Sigmoid colon (tissue), 7 donors: Measurements from ENCODE around the gene TRIM25. TPM values are rescaled to one million over a fixed set of nuclear protein-coding genes. Genes with fewer than 3 reads are reported as not detected.

ENCODE experiments used
- DNase-seq: peaks from one replicate; pipeline ENCODE4 v3.0.0-alpha.2; 2019
- H3K27ac ChIP-seq, 4 donors: fragments of 200-600 bp; sonication (generic); one replicate each; pipeline ENCODE4 v1.5.1; 2016 to 2019; ENCODE audit warnings: mild to moderate bottlenecking in 1 of 4
- H3K27me3 ChIP-seq, 3 donors: fragments of 200-600 bp; sonication (generic); one replicate each; pipeline ENCODE4 v1.5.1; 2019; ENCODE audit warnings: mild to moderate bottlenecking in 1 of 3
- H3K36me3 ChIP-seq, 4 donors: fragments of 200-600 bp; sonication (generic); one replicate each; pipeline ENCODE4 v1.5.1; 2016 to 2019
- H3K4me1 ChIP-seq, 4 donors: fragments of 200-600 bp; sonication (generic); one replicate each; pipeline ENCODE4 v1.5.1; 2017 to 2019
- H3K4me3 ChIP-seq, 4 donors: fragments of 200-600 bp; sonication (generic); one replicate each; pipeline ENCODE4 v1.5.1; 2017 to 2019; ENCODE audit warnings: mild to moderate bottlenecking in 2 of 4, moderate library complexity in 1 of 4
- H3K9me3 ChIP-seq, 4 donors: fragments of 200-600 bp in 3 of 4; sonication (generic) in 3 of 4; one replicate each; pipeline versions ENCODE4 v1.5.1 to v1.6.1; 2013 to 2019
- EP300 ChIP-seq, 4 donors: sonication (generic); formaldehyde crosslinking; IDR thresholded peaks; one replicate each; pipeline ENCODE4 v1.6.1; 2017; ENCODE audit warnings: antibody characterized with exemption in 4 of 4
- POLR2A ChIP-seq, 2 donors: fragments of 450-650 bp; IDR thresholded peaks; one replicate each; pipeline ENCODE4 v1.6.1; 2016; ENCODE audit warnings: antibody characterized with exemption in 2 of 2, mild to moderate bottlenecking in 2 of 2, moderate library complexity in 2 of 2
- POLR2AphosphoS5 ChIP-seq, 4 donors: sonication (generic); formaldehyde crosslinking; IDR thresholded peaks; one replicate each; pipeline ENCODE4 v1.6.1; 2017; ENCODE audit warnings: antibody characterized with exemption in 4 of 4
- WGBS, 2 donors: extraction: QIAGEN DNeasy Blood & Tissue Kit; methylation state at CpG; one replicate each; pipeline ENCODE4 v1.1.7; 2013; 5-methylcytosine and 5-hydroxymethylcytosine counted together
- intact Hi-C: fragments of 100-400 bp; cut with DNase I; formaldehyde crosslinking; loops from one replicate; pipeline ENCODE4 v1.15.1; 2023
- polyA plus RNA-seq, 3 donors: library from polyadenylated mRNA; stranded (reverse); fragments of 200-250 nt; gene quantifications; one replicate each; pipeline ENCODE4 v1.2.3, GENCODE V29; 2013
- total RNA-seq, 4 donors: library from RNA; depleted of rRNA; stranded (reverse); fragments of >200 nt; gene quantifications; one replicate each; pipeline ENCODE4 v1.1.0, GENCODE V29; 2016
- TF ChIP-seq, protein P1 (sequence below), 4 experiments: fragments of 450-650 bp in 3 of 4; fragments of 200-600 bp in 1 of 4; IDR thresholded peaks; one replicate each; pipeline ENCODE4 v1.5.1; 2016 to 2019; ENCODE audit warnings: antibody characterized with exemption in 4 of 4, mild to moderate bottlenecking in 3 of 4, moderate library complexity in 2 of 4
- donor health status: healthy with polysubstance abuse.
- donor health status: Bipolar disorder and iron deficiency.
- donor health status: healthy.

Gene TRIM25
- total and polyA plus RNA-seq, 7 donors: 10.8 to 51.6 (median 20.3) TPM

DNA sequence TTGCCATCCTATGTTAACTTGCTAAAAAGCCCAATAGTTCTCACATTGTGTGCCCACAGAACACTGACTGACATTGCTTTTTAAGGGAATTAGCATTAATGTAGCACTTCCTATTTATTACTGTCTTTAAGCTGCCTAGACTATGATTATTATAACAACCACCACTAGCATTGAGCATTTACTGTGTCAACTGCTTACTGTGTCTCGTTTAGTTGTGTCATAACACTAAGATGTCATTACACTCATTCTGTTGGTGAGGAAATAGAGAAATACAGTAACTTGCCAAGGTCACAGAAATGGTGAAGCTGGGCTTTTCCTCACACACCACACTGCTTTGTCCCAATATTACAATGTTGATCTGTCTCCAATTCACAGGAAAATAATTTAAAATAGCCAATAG is 30.2 kb downstream of the TRIM25 start:
- Histone ChIP-seq H3K4me1 (no peaks in the 10 kb centered on the region), H3K9me3 (no peaks in the 10 kb centered on the region), H3K4me3 (no peak overlapping the region), H3K36me3 (peaks cover 0 to 10% (median 4%) of the 10 kb centered on the region in 4 donors), H3K27ac (no peak overlapping the region), H3K27me3 (no peaks in the 10 kb centered on the region)
- intact Hi-C loops: no loop called here
- DNase-seq: no peak
- no peak for TF ChIP-seq POLR2A (IDR thresholded peaks at IDR 0.05)
- TF ChIP-seq, protein P1, sequence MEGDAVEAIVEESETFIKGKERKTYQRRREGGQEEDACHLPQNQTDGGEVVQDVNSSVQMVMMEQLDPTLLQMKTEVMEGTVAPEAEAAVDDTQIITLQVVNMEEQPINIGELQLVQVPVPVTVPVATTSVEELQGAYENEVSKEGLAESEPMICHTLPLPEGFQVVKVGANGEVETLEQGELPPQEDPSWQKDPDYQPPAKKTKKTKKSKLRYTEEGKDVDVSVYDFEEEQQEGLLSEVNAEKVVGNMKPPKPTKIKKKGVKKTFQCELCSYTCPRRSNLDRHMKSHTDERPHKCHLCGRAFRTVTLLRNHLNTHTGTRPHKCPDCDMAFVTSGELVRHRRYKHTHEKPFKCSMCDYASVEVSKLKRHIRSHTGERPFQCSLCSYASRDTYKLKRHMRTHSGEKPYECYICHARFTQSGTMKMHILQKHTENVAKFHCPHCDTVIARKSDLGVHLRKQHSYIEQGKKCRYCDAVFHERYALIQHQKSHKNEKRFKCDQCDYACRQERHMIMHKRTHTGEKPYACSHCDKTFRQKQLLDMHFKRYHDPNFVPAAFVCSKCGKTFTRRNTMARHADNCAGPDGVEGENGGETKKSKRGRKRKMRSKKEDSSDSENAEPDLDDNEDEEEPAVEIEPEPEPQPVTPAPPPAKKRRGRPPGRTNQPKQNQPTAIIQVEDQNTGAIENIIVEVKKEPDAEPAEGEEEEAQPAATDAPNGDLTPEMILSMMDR (IDR thresholded peaks at IDR 0.05): no peak
- no peak for TF ChIP-seq POLR2AphosphoS5 (IDR thresholded peaks at IDR 0.05)
- TF ChIP-seq EP300 (IDR thresholded peaks at IDR 0.05): no peak
- 19 to 62% methylated on average over 1 of the region's 1 CpG for WGBS, 2 donors

DNA sequence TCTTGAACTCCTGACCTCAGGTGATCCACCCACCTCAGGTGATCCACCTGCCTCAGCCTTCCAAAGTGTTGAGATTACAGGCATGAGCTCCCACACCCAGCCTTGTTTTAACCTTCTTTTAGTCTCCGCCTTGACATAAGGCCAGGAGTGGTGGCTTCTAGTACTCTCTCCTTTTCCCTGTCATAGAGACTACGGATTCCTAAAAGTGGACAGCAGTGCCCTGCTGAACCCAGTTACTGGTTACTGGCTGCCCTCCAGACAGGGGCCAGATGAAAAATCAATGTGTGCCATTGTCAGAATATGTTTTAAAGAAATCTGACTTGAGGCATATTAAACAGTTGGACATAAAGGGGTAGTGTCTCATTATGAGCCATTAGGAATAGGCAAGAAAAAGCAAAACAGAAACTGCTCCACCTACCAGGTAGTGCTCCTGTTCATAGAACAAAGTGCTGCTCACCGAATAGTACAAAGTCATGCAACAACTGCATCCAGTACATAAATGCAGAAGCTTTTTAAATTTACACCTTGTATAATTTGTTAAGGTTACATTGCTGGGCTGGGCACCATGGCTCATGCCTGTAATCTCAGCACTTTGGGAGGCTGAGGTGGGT is 32.1 kb downstream of the TRIM25 start:
- intact Hi-C loops: no loop called here
- 82 to 91% methylated on average over 3 of the region's 3 CpGs for WGBS, 2 donors
- Histone ChIP-seq H3K9me3 (no peaks in the 10 kb centered on the region), H3K27ac (no peak overlapping the region), H3K27me3 (no peaks in the 10 kb centered on the region), H3K36me3 (no peaks in the 10 kb centered on the region), H3K4me1 (no peaks in the 10 kb centered on the region), H3K4me3 (no peak overlapping the region)
- TF ChIP-seq, protein P1 (IDR thresholded peaks at IDR 0.05): no peak
- TF ChIP-seq POLR2AphosphoS5 (IDR thresholded peaks at IDR 0.05) (no peak), POLR2A (IDR thresholded peaks at IDR 0.05) (no peak), EP300 (IDR thresholded peaks at IDR 0.05) (no peak)
- DNase-seq: no peak

DNA sequence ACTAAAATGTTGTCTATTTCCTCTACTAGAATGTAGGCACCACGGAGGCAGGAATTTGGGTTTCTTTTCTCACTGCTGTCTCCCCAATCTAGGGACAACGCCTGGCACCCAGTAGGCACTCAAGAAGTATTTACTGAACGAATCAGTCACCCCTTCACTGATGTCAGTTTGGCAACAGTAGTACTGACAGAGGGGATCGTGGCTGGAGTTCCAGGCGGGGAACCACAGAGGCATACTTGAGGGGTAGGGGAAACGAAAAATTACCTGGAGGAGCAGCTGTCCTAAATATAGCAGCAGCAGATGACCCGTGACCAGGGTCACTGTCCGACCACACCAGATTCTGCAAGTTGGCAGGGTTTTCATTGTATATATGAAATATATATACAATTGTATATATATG is 33.3 kb downstream of the TRIM25 start:
- Histone ChIP-seq H3K27me3 (no peaks in the 10 kb centered on the region), H3K9me3 (no peaks in the 10 kb centered on the region), H3K4me3 (no peak overlapping the region), H3K27ac (no peak overlapping the region), H3K4me1 (no peaks in the 10 kb centered on the region), H3K36me3 (no peaks in the 10 kb centered on the region)
- no peak for DNase-seq
- no peak for TF ChIP-seq POLR2AphosphoS5 (IDR thresholded peaks at IDR 0.05)
- no peak for TF ChIP-seq POLR2A (IDR thresholded peaks at IDR 0.05)
- TF ChIP-seq, protein P1 (IDR thresholded peaks at IDR 0.05): no peak
- TF ChIP-seq EP300 (IDR thresholded peaks at IDR 0.05): no peak
- intact Hi-C loops: no loop called here
- WGBS, 2 donors: 85 to 91% methylated on average over 8 of the region's 8 CpGs

DNA sequence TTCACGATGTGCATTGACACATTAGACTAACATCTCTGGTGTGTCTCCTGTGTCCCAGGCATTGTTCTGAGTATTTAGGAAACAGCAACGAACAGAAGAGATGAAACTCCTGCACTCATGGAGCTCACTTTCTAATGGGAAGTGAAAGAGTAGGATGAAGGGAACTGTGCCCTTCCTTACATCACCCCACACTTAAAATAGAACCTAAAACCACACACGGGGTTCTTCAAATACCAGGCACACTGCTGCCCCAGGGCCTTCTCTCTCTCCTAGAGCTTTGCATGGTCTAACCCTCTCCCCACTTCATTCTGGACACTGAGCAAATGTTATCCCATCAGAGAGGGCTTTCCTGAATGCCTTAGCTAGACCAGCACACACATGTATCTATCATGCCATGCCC is 33.7 kb downstream of the TRIM25 start:
- Histone ChIP-seq H3K4me1 (no peaks in the 10 kb centered on the region), H3K27me3 (no peaks in the 10 kb centered on the region), H3K9me3 (no peaks in the 10 kb centered on the region), H3K4me3 (no peak overlapping the region), H3K36me3 (no peaks in the 10 kb centered on the region), H3K27ac (no peak overlapping the region)
- intact Hi-C loops: no loop called here
- DNase-seq: no peak
- 66 to 79% methylated on average over 3 of the region's 3 CpGs for whole genome bisulfite sequencing, 2 donors
- TF ChIP-seq EP300 (IDR thresholded peaks at IDR 0.05): no peak
- TF ChIP-seq, protein P1 (IDR thresholded peaks at IDR 0.05): no peak
- no peak for TF ChIP-seq POLR2A (IDR thresholded peaks at IDR 0.05)
- TF ChIP-seq POLR2AphosphoS5 (IDR thresholded peaks at IDR 0.05): no peak

DNA sequence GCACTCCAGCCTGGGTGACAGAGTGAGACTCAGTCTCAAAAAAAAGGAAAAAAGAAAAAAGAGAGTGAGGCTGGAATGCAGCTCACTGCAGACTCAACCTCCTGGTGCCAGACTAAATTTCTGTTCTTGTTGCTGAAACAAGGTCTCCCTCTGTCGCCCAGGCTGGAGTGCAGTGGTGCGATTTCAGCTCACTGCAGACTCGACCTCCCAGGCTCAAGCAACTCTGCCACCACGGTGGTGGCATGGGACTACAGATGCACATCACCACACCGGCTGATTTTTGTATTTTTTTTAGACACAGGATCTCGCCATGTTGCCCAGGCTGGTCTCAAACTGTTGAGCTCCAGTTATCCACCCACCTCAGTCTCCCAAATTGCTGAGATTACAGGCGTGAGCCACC is 34.6 kb downstream of the TRIM25 start:
- TF ChIP-seq, protein P1 (IDR thresholded peaks at IDR 0.05): no peak
- TF ChIP-seq POLR2AphosphoS5 (IDR thresholded peaks at IDR 0.05): no peak
- no peak for TF ChIP-seq EP300 (IDR thresholded peaks at IDR 0.05)
- no peak for TF ChIP-seq POLR2A (IDR thresholded peaks at IDR 0.05)
- Histone ChIP-seq H3K4me3 (no peak overlapping the region), H3K9me3 (no peaks in the 10 kb centered on the region), H3K27ac (no peak overlapping the region), H3K27me3 (no peaks in the 10 kb centered on the region), H3K36me3 (no peaks in the 10 kb centered on the region), H3K4me1 (no peaks in the 10 kb centered on the region)
- intact Hi-C loops: no loop called here
- 94 to 96% methylated on average over 7 of the region's 7 CpGs for WGBS, 2 donors
- no peak for DNase-seq
